ENCODE measurements around the gene RNFT2.

The RNFT2 gene

GRCh38 chr12:116808113-116809105 lies 70.3 kb downstream of the RNFT2 start:
- Histone ChIP-seq H3K36me3 (ENCODE audit: control insufficient read depth in 2 of 2, insufficient read depth in 1 of 2, low read length in 2 of 2) (peaks cover 0 to 3% of the 10 kb centered on the region in 2 experiments; a peak in 2 of 3 replicates), H3K4me3 (ENCODE audit: low read depth, low read length) (no peak overlapping the region), H3K9me3 (ENCODE audit: control insufficient read depth, insufficient read depth, low read depth, low read length) (no peaks in the 10 kb centered on the region), H3K27ac (ENCODE audit: extremely low read depth, low read depth, low read length) (no peak overlapping the region), H3K4me1 (ENCODE audit: control insufficient read depth, insufficient read depth, low read length) (no peaks in the 10 kb centered on the region)
- POLR2A ChIA-PET = no interaction called here
- TF ChIP-seq ZNF121 (tag by site-specific recombination; IDR thresholded peaks at IDR 0.05) (peak; percentile 89), ZNF791 (tag by site-specific recombination; IDR thresholded peaks at IDR 0.05) (no peak)
- CTCF ChIA-PET = no interaction called here

- ChIA-PET POLR2A (no interaction called here), CTCF (no interaction called here)
- no peaks in the 10 kb centered on the region for H3K4me1 ChIP-seq (ENCODE audit: control insufficient read depth, insufficient read depth, low read length)
- no peaks in the 10 kb centered on the region for H3K9me3 ChIP-seq (ENCODE audit: control insufficient read depth, insufficient read depth, low read depth, low read length)
- TF ChIP-seq ZNF280C (tag by site-specific recombination; IDR thresholded peaks at IDR 0.05) (no peak), OSR2 (tag by site-specific recombination; IDR thresholded peaks at IDR 0.05) (no peak), ZNF121 (tag by site-specific recombination; IDR thresholded peaks at IDR 0.05) (no peak), ZNF544 (tag by site-specific recombination; IDR thresholded peaks at IDR 0.05) (no peak), PRDM1 (tag by site-specific recombination; IDR thresholded peaks at IDR 0.05) (no peak), ZNF76 (tag by site-specific recombination; IDR thresholded peaks at IDR 0.05; ENCODE audit: borderline replicate concordance, low read depth) (no peak), HIC1 (tag by site-specific recombination; IDR thresholded peaks at IDR 0.05) (no peak), ZNF341 (tag by site-specific recombination; IDR thresholded peaks at IDR 0.05; ENCODE audit: low read depth) (no peak), MYNN (tag by site-specific recombination; IDR thresholded peaks at IDR 0.05; ENCODE audit: borderline replicate concordance) (no peak), ZBTB44 (tag by site-specific recombination; IDR thresholded peaks at IDR 0.05) (no peak), ZNF792 (tag by site-specific recombination; IDR thresholded peaks at IDR 0.05) (no peak), TSHZ1 (tag by site-specific recombination; IDR thresholded peaks at IDR 0.05; ENCODE audit: borderline replicate concordance) (no peak), ZBTB1 (tag by site-specific recombination; IDR thresholded peaks at IDR 0.05) (no peak), PRDM6 (tag by site-specific recombination; IDR thresholded peaks at IDR 0.05) (no peak)
- no peak overlapping the region for H3K27ac ChIP-seq (ENCODE audit: extremely low read depth, low read depth, low read length)
- no peaks in the 10 kb centered on the region for H3K36me3 ChIP-seq (ENCODE audit: control insufficient read depth in 2 of 2, insufficient read depth in 1 of 2, low read length in 2 of 2)
- H3K4me3 ChIP-seq (ENCODE audit: low read depth, low read length) = no peak overlapping the region
Measured at GRCh38 chr12:116812238-116812637, 74.1 kb downstream of the RNFT2 start.
